ENCODE measurements around the gene CCDC88A. TPM values are rescaled to one million over a fixed set of nuclear protein-coding genes. Genes with fewer than 3 reads are reported as not detected.

CCDC88A gene
- total and polyA plus RNA-seq, 2 donors (not counting 1 experiment from before 2014, with no cell fraction given), result 2.7 to 26.0 TPM

- Mint-ChIP-seq H3K4me3 (no peak overlapping the region), H3K4me1 (no peaks in the 10 kb centered on the region), H3K27me3 (no peaks in the 10 kb centered on the region), H3K9me3 (ENCODE audit: insufficient read depth) (no peaks in the 10 kb centered on the region), H3K27ac (no peak overlapping the region)
- ATAC-seq (ENCODE audit: low read depth), result no peak
- H4K20me1 ChIP-seq (ENCODE audit: control insufficient read depth, insufficient read depth, low read length, poor library complexity, severe bottlenecking), result no peaks in the 10 kb centered on the region
- H3K79me2 ChIP-seq (ENCODE audit: control insufficient read depth, insufficient read depth, low read length), result no peaks in the 10 kb centered on the region
- DNase-seq, result no peak
- TF ChIP-seq EZH2 (IDR thresholded peaks at IDR 0.05; ENCODE audit: borderline replicate concordance, insufficient read depth, low read depth, low read length, poor library complexity, severe bottlenecking), result no peak
- H3K27me3 ChIP-seq (replicated peaks in 1 of 4; ENCODE audit: control extremely low read depth in 1 of 4, control insufficient read depth in 3 of 4, insufficient read depth in 4 of 4, low read length in 3 of 4), result no peaks in the 10 kb centered on the region
- H3K27ac ChIP-seq (ENCODE audit: low read length in 2 of 2), result no peak overlapping the region
- ChIA-PET POLR2A (no interaction called here), CTCF (no interaction called here)
- H3K9me3 ChIP-seq (ENCODE audit: control extremely low read depth in 1 of 3, control insufficient read depth in 2 of 3, insufficient read depth in 1 of 3, low read length in 2 of 3), result no peaks in the 10 kb centered on the region
- peaks cover 0 to 2% of the 10 kb centered on the region in 2 experiments for H3K36me3 ChIP-seq (replicated peaks in 1 of 2; ENCODE audit: control extremely low read depth in 1 of 2, control insufficient read depth in 1 of 2, extremely low read depth in 1 of 2, insufficient read depth in 2 of 2, low read length in 1 of 2)
- H3K4me2 ChIP-seq (replicated peaks; ENCODE audit: low read depth, low read length, poor library complexity, severe bottlenecking), result no peak overlapping the region
- H3K4me1 ChIP-seq (ENCODE audit: control insufficient read depth in 2 of 2, insufficient read depth in 2 of 2, low read length in 2 of 2), result no peaks in the 10 kb centered on the region
- no peak overlapping the region for H2AFZ ChIP-seq (ENCODE audit: insufficient read depth, low read depth, low read length, poor library complexity, severe bottlenecking)
- intact Hi-C loops (cut with micrococcal nuclease), result loop anchor here (10.0 kb wide), 1 partner anchor 50 kb away; no protein-coding TSS in a partner anchor
- no peak overlapping the region for H3K9ac ChIP-seq (ENCODE audit: low read length)
- no peak overlapping the region for H3K4me3 ChIP-seq (ENCODE audit: control extremely low read depth in 1 of 5, extremely low read depth in 1 of 5, insufficient read depth in 1 of 5, low read depth in 2 of 5, low read length in 4 of 5)
- WGBS (ENCODE audit: insufficient coverage), result no CpG with 5 or more reads among the region's 2 CpGs
Observed at GRCh38 chr2:55334728-55335127, 84.9 kb downstream of the CCDC88A start.

DNA sequence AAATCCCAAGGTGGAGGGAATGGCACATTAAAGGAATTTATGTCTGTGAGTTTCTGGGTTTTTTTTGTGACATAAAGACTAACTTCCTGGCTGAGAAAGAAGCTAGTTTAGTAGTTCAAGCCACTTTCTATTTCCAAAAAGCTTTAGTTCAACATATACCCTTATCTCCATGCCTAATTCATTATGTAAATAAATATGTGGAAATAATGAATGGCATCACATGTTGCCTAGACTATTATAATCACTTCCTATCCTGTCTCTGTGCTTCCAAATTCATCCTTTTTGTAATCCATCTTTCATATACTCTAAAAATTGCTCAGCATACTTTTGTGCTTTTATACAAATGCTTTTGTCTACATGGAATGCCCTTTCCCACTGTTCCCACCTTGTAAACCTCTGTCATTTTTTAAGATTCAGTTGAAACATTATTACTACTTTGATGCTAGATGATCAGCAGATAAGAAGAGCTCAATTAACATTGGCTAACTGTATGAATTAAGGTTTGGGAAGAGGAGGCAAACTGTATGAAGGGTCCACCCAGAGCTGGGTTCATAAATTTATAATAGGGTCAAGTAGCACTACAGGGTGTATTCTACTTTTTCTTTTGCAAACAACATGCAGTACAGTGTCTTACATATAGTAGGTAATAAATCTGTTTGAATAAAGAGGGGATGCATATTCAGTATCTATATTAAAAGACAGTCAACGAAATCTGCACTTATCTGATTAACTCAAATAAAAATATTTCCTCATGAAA lies 88.9 kb downstream of the CCDC88A start:
- ChIA-PET POLR2A (no interaction called here), CTCF (no interaction called here)
- H3K27ac ChIP-seq (ENCODE audit: low read length in 2 of 2), result no peak overlapping the region
- ATAC-seq (ENCODE audit: low read depth), result no peak
- H3K4me1 Mint-ChIP-seq, result no peaks in the 10 kb centered on the region
- H3K79me2 ChIP-seq (ENCODE audit: control insufficient read depth, insufficient read depth, low read length), result no peaks in the 10 kb centered on the region
- TF ChIP-seq CTCF (IDR thresholded peaks at IDR 0.05), result no peak
- TF ChIP-seq EZH2 (IDR thresholded peaks at IDR 0.05; ENCODE audit: borderline replicate concordance, insufficient read depth, low read depth, low read length, poor library complexity, severe bottlenecking), result no peak
- H4K20me1 ChIP-seq (ENCODE audit: control insufficient read depth, insufficient read depth, low read length, poor library complexity, severe bottlenecking), result no peaks in the 10 kb centered on the region
- no peaks in the 10 kb centered on the region for H3K27me3 ChIP-seq (replicated peaks in 1 of 4; ENCODE audit: control extremely low read depth in 1 of 4, control insufficient read depth in 3 of 4, insufficient read depth in 4 of 4, low read length in 3 of 4)
- no peak overlapping the region for H3K4me3 ChIP-seq (ENCODE audit: control extremely low read depth in 1 of 5, extremely low read depth in 1 of 5, insufficient read depth in 1 of 5, low read depth in 2 of 5, low read length in 4 of 5)
- H3K9me3 ChIP-seq (ENCODE audit: control extremely low read depth in 1 of 3, control insufficient read depth in 2 of 3, insufficient read depth in 1 of 3, low read length in 2 of 3), result peaks cover 0 to 6% (median 3%) of the 10 kb centered on the region in 3 donors
- no peak for DNase-seq
- intact Hi-C loops (cut with micrococcal nuclease), result loop anchor here (10.0 kb wide), 1 partner anchor 54 kb away; no protein-coding TSS in a partner anchor
- WGBS (ENCODE audit: insufficient coverage), result no CpG with 5 or more reads among the region's 1 CpG
- peaks cover 2 to 3% of the 10 kb centered on the region in 2 experiments for H3K36me3 ChIP-seq (replicated peaks in 1 of 2; ENCODE audit: control extremely low read depth in 1 of 2, control insufficient read depth in 1 of 2, extremely low read depth in 1 of 2, insufficient read depth in 2 of 2, low read length in 1 of 2)
- H3K9ac ChIP-seq (ENCODE audit: low read length), result no peak overlapping the region
- no peak overlapping the region for H2AFZ ChIP-seq (ENCODE audit: insufficient read depth, low read depth, low read length, poor library complexity, severe bottlenecking)
- no peaks in the 10 kb centered on the region for H3K9me3 Mint-ChIP-seq (ENCODE audit: insufficient read depth)
- no peak overlapping the region for H3K27ac Mint-ChIP-seq
- H3K4me3 Mint-ChIP-seq, result no peak overlapping the region
- no peaks in the 10 kb centered on the region for H3K4me1 ChIP-seq (ENCODE audit: control insufficient read depth in 2 of 2, insufficient read depth in 2 of 2, low read length in 2 of 2)
- no peaks in the 10 kb centered on the region for H3K27me3 Mint-ChIP-seq
- H3K4me2 ChIP-seq (replicated peaks; ENCODE audit: low read depth, low read length, poor library complexity, severe bottlenecking), result no peak overlapping the region

All from B cell (primary cell).